ENCODE measurements around the gene EMID1. TPM values are rescaled to one million over a fixed set of nuclear protein-coding genes. Genes with fewer than 3 reads are reported as not detected.

The EMID1 gene
- polyA plus RNA-seq, 1 donor (not counting 4 experiments of a cell fraction or from before 2014, with no cell fraction given): not detected

GRCh38 chr22:29216873-29217666 lies 11.4 kb downstream of the EMID1 start:
- Histone ChIP-seq H3K4me2 (ENCODE audit: control insufficient read depth, extremely low read depth, insufficient read depth, low read depth, low read length) (no peak overlapping the region), H3K36me3 (ENCODE audit: control insufficient read depth in 2 of 2, extremely low read depth in 1 of 2, insufficient read depth in 2 of 2, low read length in 2 of 2) (no peaks in the 10 kb centered on the region), H3K4me1 (ENCODE audit: control insufficient read depth, extremely low read depth, insufficient read depth, low read length) (no peaks in the 10 kb centered on the region), H3K79me2 (ENCODE audit: control insufficient read depth, insufficient read depth, low read length) (no peaks in the 10 kb centered on the region), H2AFZ (ENCODE audit: control insufficient read depth, low read length) (no peak overlapping the region), H3K9me1 (ENCODE audit: control insufficient read depth, extremely low read depth, insufficient read depth, low read length) (no peaks in the 10 kb centered on the region), H3K9ac (ENCODE audit: control insufficient read depth, extremely low read depth, insufficient read depth, low read length) (no peak overlapping the region), H3K4me3 (ENCODE audit: control insufficient read depth in 2 of 3, extremely low read depth in 1 of 3, insufficient read depth in 2 of 3, low read depth in 1 of 3, low read length in 3 of 3) (no peak overlapping the region), H3K27me3 (ENCODE audit: control insufficient read depth, extremely low read depth, insufficient read depth, low read length) (peaks cover 12% of the 10 kb centered on the region), H3K9me3 (ENCODE audit: control insufficient read depth, low read depth, low read length) (no peaks in the 10 kb centered on the region), H3K27ac (ENCODE audit: control insufficient read depth, insufficient read depth, low read length) (no peak overlapping the region), H4K20me1 (ENCODE audit: control insufficient read depth, extremely low read depth, insufficient read depth, low read length) (no peaks in the 10 kb centered on the region)
- dilution Hi-C loops (cut with MboI; ENCODE audit: extremely low pct_ligation_motif_present, low sequenced_read_pairs): no loop called here
- TF ChIP-seq EZH2 (IDR thresholded peaks at IDR 0.05; ENCODE audit: low read length) (no peak), CTCF (optimal IDR thresholded peaks at IDR 0.05 in 1 of 3, IDR thresholded peaks at IDR 0.05 in 1 of 3, conservative IDR thresholded peaks at IDR 0.05 in 1 of 3; ENCODE audit: extremely low read depth in 1 of 3, insufficient read depth in 2 of 3, low read length in 3 of 3) (no peak)
- no peak for FAIRE-seq
- no peak for DNase-seq (ENCODE audit: low read depth, low spot score)

DNA sequence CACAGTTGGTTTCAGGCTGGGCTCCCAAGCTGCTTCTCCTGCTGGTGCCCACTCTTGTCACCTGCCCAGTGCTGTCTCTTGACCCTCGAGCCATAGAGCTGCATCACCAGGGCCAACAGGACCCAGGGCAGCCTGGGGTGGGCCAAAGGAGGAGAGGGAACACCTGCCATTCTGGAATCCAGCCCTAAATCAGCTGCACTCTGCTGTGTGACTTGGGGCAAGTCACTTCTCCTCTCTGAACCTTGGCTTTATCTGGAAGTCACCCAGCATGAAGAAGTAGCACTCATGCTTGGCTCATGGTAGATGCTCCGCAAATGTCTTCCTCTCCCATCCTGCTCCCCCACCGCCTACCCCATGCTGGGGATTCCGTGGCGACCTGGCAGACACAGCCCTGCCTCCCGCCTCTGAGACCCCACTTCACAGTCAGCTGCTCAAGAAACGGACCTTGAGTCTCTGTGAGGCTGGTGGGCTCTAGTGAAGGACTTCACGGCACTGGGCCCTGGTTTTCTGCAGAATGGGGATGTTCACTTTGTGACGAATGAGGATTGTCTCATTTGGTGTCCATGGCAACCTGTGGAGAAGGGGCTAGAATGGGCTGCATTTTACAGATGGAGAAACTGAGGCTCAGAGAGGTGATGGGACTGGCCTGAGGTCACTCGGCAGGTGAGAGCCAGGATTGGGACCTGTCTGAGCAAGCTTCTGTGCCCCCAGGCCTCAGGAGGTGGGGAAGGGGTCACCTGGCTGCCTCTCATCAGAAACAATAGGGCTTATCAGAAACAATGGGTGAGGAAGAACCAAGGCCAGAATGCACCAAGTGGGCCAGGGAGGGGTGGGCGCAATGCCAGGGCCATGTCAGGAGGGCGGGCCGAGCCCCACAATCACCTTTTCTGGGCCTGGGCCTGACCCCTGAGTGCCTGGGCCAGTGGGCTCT lies 12.4 kb downstream of the EMID1 start:
- Histone ChIP-seq H3K4me1 (ENCODE audit: control insufficient read depth, extremely low read depth, insufficient read depth, low read length) (no peaks in the 10 kb centered on the region), H3K9me3 (ENCODE audit: control insufficient read depth, low read depth, low read length) (no peaks in the 10 kb centered on the region), H3K36me3 (ENCODE audit: control insufficient read depth in 2 of 2, extremely low read depth in 1 of 2, insufficient read depth in 2 of 2, low read length in 2 of 2) (no peaks in the 10 kb centered on the region), H3K9me1 (ENCODE audit: control insufficient read depth, extremely low read depth, insufficient read depth, low read length) (no peaks in the 10 kb centered on the region), H3K27ac (ENCODE audit: control insufficient read depth, insufficient read depth, low read length) (no peak overlapping the region), H2AFZ (ENCODE audit: control insufficient read depth, low read length) (no peak overlapping the region), H3K9ac (ENCODE audit: control insufficient read depth, extremely low read depth, insufficient read depth, low read length) (no peak overlapping the region), H3K27me3 (ENCODE audit: control insufficient read depth, extremely low read depth, insufficient read depth, low read length) (peaks cover 12% of the 10 kb centered on the region), H3K4me3 (ENCODE audit: control insufficient read depth in 2 of 3, extremely low read depth in 1 of 3, insufficient read depth in 2 of 3, low read depth in 1 of 3, low read length in 3 of 3) (no peak overlapping the region), H3K79me2 (ENCODE audit: control insufficient read depth, insufficient read depth, low read length) (no peaks in the 10 kb centered on the region), H4K20me1 (ENCODE audit: control insufficient read depth, extremely low read depth, insufficient read depth, low read length) (no peaks in the 10 kb centered on the region), H3K4me2 (ENCODE audit: control insufficient read depth, extremely low read depth, insufficient read depth, low read depth, low read length) (no peak overlapping the region)
- FAIRE-seq (no peak), DNase-seq (ENCODE audit: low read depth, low spot score) (no peak)
- TF ChIP-seq CTCF (optimal IDR thresholded peaks at IDR 0.05 in 1 of 3, IDR thresholded peaks at IDR 0.05 in 1 of 3, conservative IDR thresholded peaks at IDR 0.05 in 1 of 3; ENCODE audit: extremely low read depth in 1 of 3, insufficient read depth in 2 of 3, low read length in 3 of 3) (no peak), EZH2 (IDR thresholded peaks at IDR 0.05; ENCODE audit: low read length) (no peak)
- dilution Hi-C loops (cut with MboI; ENCODE audit: extremely low pct_ligation_motif_present, low sequenced_read_pairs): no loop called here

All from keratinocyte (primary cell).